ENCODE results near the gene MDM2. TPM values are rescaled to one million over a fixed set of nuclear protein-coding genes. Genes with fewer than 3 reads are reported as not detected.

The MDM2 gene
- total and polyA plus RNA-seq, 2 experiments from 2014 or later = 23.7 to 70.3 TPM

GRCh38 chr12:68831272-68831671, 23.3 kb downstream of the MDM2 start:
- no peaks in the 10 kb centered on the region for H3K4me1 ChIP-seq (ENCODE audit: low read depth)
- TF ChIP-seq, protein P1, sequence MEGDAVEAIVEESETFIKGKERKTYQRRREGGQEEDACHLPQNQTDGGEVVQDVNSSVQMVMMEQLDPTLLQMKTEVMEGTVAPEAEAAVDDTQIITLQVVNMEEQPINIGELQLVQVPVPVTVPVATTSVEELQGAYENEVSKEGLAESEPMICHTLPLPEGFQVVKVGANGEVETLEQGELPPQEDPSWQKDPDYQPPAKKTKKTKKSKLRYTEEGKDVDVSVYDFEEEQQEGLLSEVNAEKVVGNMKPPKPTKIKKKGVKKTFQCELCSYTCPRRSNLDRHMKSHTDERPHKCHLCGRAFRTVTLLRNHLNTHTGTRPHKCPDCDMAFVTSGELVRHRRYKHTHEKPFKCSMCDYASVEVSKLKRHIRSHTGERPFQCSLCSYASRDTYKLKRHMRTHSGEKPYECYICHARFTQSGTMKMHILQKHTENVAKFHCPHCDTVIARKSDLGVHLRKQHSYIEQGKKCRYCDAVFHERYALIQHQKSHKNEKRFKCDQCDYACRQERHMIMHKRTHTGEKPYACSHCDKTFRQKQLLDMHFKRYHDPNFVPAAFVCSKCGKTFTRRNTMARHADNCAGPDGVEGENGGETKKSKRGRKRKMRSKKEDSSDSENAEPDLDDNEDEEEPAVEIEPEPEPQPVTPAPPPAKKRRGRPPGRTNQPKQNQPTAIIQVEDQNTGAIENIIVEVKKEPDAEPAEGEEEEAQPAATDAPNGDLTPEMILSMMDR (IDR thresholded peaks at IDR 0.05; ENCODE audit: low read depth, low read length) = no peak
- DNase-seq (ENCODE audit: low read depth in 1 of 2, low spot score in 1 of 2) = no peak
- no peaks in the 10 kb centered on the region for H3K27me3 ChIP-seq
- H3K36me3 ChIP-seq = peaks cover 63% of the 10 kb centered on the region
- H3K4me3 ChIP-seq = no peak overlapping the region
- no peaks in the 10 kb centered on the region for H3K9me3 ChIP-seq (ENCODE audit: low read depth)
- no peak overlapping the region for H3K27ac ChIP-seq

DNA sequence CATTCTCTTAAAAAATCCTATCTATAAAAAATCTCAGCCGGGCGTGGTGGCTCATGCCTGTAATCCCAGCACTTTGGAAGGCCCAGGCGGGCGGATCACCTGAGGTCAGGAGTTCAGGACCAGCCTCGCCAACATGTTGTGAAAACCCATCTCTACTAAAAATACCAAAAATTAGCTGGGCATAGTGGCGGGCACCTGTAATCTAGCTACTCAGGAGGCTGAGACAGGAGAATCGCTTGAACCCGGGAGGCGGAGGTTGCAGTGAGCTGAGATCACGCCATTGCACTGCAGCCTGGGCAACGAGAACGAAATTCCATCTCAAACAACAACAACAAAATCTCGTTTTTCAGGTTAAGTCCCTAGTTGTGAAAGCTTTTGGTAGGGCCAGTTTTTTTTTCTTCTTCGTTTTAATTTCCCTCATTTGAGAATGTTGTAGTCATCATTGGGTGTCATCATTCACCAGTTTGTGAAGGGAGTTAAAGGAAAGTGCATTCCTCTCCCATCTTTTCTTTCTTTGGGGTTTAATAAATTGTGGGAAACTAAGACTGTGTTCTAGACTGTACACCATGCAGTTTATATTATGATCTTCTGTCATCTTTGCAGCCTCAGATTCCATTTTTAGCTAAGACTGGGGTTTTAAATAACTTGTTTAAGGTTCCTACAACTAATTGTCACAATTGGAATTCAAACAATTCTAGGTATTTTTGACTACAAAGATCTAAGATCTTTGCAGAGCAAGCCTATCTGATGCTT, 23.9 kb downstream of the MDM2 start:
- no peaks in the 10 kb centered on the region for H3K27me3 ChIP-seq
- no peak for DNase-seq (ENCODE audit: low read depth in 1 of 2, low spot score in 1 of 2)
- H3K4me3 ChIP-seq = no peak overlapping the region
- no peak overlapping the region for H3K27ac ChIP-seq
- peaks cover 62% of the 10 kb centered on the region for H3K36me3 ChIP-seq
- H3K4me1 ChIP-seq (ENCODE audit: low read depth) = no peaks in the 10 kb centered on the region
- TF ChIP-seq, protein P1 (IDR thresholded peaks at IDR 0.05; ENCODE audit: low read depth, low read length) = no peak
- no peaks in the 10 kb centered on the region for H3K9me3 ChIP-seq (ENCODE audit: low read depth)

- H3K27me3 ChIP-seq = no peaks in the 10 kb centered on the region
- no peaks in the 10 kb centered on the region for H3K9me3 ChIP-seq (ENCODE audit: low read depth)
- no peaks in the 10 kb centered on the region for H3K4me1 ChIP-seq (ENCODE audit: low read depth)
- no peak for DNase-seq (ENCODE audit: low read depth in 1 of 2, low spot score in 1 of 2)
- H3K36me3 ChIP-seq = peaks cover 62% of the 10 kb centered on the region
- TF ChIP-seq, protein P1 (IDR thresholded peaks at IDR 0.05; ENCODE audit: low read depth, low read length) = no peak
- H3K4me3 ChIP-seq = no peak overlapping the region
- H3K27ac ChIP-seq = no peak overlapping the region
Measured at GRCh38 chr12:68832504-68832867, 24.5 kb downstream of the MDM2 start.

- no peak for DNase-seq (ENCODE audit: low read depth in 1 of 2, low spot score in 1 of 2)
- no peaks in the 10 kb centered on the region for H3K9me3 ChIP-seq (ENCODE audit: low read depth)
- TF ChIP-seq, protein P1 (IDR thresholded peaks at IDR 0.05; ENCODE audit: low read depth, low read length) = no peak
- no peaks in the 10 kb centered on the region for H3K27me3 ChIP-seq
- H3K4me3 ChIP-seq = no peak overlapping the region
- no peaks in the 10 kb centered on the region for H3K4me1 ChIP-seq (ENCODE audit: low read depth)
- no peak overlapping the region for H3K27ac ChIP-seq
- H3K36me3 ChIP-seq = peaks cover 56% of the 10 kb centered on the region
Measured at GRCh38 chr12:68833508-68833907, 25.5 kb downstream of the MDM2 start.

- no peak for DNase-seq (ENCODE audit: low read depth in 1 of 2, low spot score in 1 of 2)
- TF ChIP-seq, protein P1 (IDR thresholded peaks at IDR 0.05; ENCODE audit: low read depth, low read length) = no peak
- Histone ChIP-seq H3K27me3 (no peaks in the 10 kb centered on the region), H3K27ac (no peak overlapping the region), H3K4me1 (ENCODE audit: low read depth) (no peaks in the 10 kb centered on the region), H3K4me3 (no peak overlapping the region), H3K9me3 (ENCODE audit: low read depth) (no peaks in the 10 kb centered on the region), H3K36me3 (peaks cover 53% of the 10 kb centered on the region)
Measured at GRCh38 chr12:68835333-68835908, 27.4 kb downstream of the MDM2 start.
